Germinal center (tissue), 1 donor: Measurements from ENCODE around the gene RORB.

Experiments
- DNase-seq: peaks from one replicate; pipeline ENCODE4 v3.0.0; 2012; ENCODE audit warnings: mixed read lengths, low spot score

The RORB gene

GRCh38 chr9:74719306-74719705 lies 222.2 kb downstream of the RORB start:
- DNase-seq = no peak

- no peak for DNase-seq
Measured at GRCh38 chr9:74721696-74722660, 224.8 kb downstream of the RORB start.

DNA sequence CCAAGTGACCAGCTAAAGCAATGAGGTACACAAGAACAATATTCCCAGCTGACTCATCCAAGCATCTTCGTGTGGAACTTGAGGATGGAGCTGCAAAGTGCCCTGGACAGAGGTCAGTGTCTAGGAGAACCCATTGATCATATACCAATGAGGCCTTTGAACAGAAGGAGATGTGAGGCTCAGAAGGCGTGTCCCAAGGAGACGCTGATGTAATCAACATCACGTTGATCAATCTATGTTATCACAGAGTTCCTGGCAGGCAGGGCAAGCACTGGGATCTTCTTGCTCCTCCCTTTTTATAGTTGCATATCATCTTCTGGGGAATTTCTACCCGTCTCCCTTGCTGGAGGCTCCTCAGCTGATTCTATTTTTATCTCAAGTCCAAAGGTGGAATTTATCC lies 227.2 kb downstream of the RORB start:
- no peak for DNase-seq

GRCh38 chr9:74726581-74726980 lies 229.4 kb downstream of the RORB start:
- DNase-seq = no peak

GRCh38 chr9:74728176-74728575 lies 231.0 kb downstream of the RORB start:
- DNase-seq = no peak

DNA sequence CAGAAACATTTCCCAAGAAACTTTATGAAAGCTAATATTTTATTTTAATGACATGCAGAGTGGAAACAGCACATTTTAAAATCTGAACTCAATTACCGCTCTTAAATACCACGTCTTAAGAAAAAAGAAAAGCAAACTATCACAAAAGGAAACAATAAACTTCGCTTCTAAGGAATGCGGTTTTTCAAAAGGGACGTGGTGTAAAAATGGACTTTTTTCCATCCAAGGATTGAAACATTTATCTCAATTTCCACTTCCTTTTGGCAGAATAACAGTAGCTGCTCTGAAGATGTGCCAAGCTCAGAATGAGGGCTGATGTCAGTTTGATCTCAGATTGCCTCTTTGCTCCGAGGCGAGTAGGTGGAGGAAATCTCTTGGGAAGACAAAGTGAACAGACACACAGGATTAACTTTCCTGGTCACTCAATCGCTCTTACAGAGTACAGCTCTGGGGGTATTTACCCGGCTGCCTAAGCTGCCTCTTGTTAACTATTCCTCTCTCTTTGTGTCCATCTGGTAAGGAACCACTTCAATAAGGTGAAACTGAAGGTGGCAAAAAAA lies 232.1 kb downstream of the RORB start:
- DNase-seq = no peak

DNA sequence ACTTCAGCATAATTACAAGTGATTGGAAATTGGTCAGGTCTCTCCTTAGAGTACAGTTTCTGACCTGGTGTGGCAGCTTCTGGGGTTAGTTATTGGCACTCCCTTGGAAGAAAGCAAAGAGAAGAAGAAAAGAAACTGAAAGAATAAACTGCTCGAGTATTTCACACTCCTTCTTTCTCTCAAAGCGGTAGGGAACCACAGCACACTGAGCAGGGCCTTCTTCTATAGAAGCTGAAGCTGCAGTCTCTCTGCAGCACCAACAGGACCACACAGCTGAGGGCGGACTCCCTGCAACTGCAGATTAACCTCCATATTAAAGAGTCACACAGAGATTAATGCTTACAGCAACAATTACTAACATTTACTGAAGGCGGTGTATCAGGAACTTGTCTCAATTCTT lies 238.6 kb downstream of the RORB start:
- DNase-seq = no peak

DNA sequence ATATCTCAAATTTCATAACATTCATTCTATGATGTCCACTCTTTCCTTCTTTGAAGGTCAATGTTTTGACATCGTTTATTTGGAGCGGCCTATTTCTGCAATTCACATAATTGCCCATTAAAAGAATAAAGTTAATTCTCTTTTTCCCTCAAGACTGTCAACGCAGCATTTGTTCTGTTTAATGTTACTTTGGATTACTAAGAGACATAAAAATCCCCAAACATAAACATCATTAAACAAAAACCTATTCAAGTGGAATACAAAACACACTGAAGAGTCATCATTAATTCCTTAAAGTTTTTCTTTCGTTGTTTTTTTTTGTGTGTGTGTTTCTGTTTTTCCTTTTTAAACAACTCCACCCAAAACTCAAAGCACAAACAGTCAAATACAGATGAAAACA lies 239.5 kb downstream of the RORB start:
- DNase-seq = no peak

- DNase-seq = no peak
Measured at GRCh38 chr9:74742191-74742790, 245.2 kb downstream of the RORB start.
